Dendritic cell treated with granulocyte-macrophage colony-stimulating factor and Interleukin-4, amounts not matched to agents 40 ng/mL and 50 ng/mL, for 4 days (primary cell): ENCODE data around the gene GTF2H3.

ENCODE experiments used
- H3K27ac Mint-ChIP-seq: one replicate; pipeline ENCODE4 v1.8.0; 2022; ENCODE audit warnings: mild to moderate bottlenecking, mixed read lengths
- H3K27me3 Mint-ChIP-seq: one replicate; pipeline ENCODE4 v1.8.0; 2022; ENCODE audit warnings: mild to moderate bottlenecking, mixed read lengths
- H3K36me3 Mint-ChIP-seq: one replicate; pipeline ENCODE4 v1.8.0; 2022; ENCODE audit warnings: low read depth, mixed read lengths
- H3K4me1 Mint-ChIP-seq: one replicate; pipeline ENCODE4 v1.8.0; 2022; ENCODE audit warnings: low read depth, mixed read lengths
- H3K4me3 Mint-ChIP-seq: one replicate; pipeline ENCODE4 v1.8.0; 2022; ENCODE audit warnings: mild to moderate bottlenecking, moderate library complexity, mixed read lengths
- H3K9me3 Mint-ChIP-seq: one replicate; pipeline ENCODE4 v1.8.0; 2022; ENCODE audit warnings: mixed read lengths
- intact Hi-C: fragments of 100-400 bp; cut with micrococcal nuclease; formaldehyde crosslinking; loops from one replicate; pipeline ENCODE4 v1.15.0; 2022

GTF2H3 gene

GRCh38 chr12:123614531-123614930 is 19.1 kb upstream of the GTF2H3 start:
- no peaks in the 10 kb centered on the region for H3K27me3 Mint-ChIP-seq
- no peak overlapping the region for H3K4me3 Mint-ChIP-seq
- no peak overlapping the region for H3K27ac Mint-ChIP-seq
- intact Hi-C loops, result no loop called here
- no peaks in the 10 kb centered on the region for H3K4me1 Mint-ChIP-seq
- peaks cover 100% of the 10 kb centered on the region for H3K36me3 Mint-ChIP-seq
- H3K9me3 Mint-ChIP-seq, result no peaks in the 10 kb centered on the region

GRCh38 chr12:123617144-123617543 is 16.5 kb upstream of the GTF2H3 start:
- no peaks in the 10 kb centered on the region for H3K27me3 Mint-ChIP-seq
- no peaks in the 10 kb centered on the region for H3K4me1 Mint-ChIP-seq
- H3K9me3 Mint-ChIP-seq, result no peaks in the 10 kb centered on the region
- H3K27ac Mint-ChIP-seq, result no peak overlapping the region
- peaks cover 100% of the 10 kb centered on the region for H3K36me3 Mint-ChIP-seq
- intact Hi-C loops, result no loop called here
- H3K4me3 Mint-ChIP-seq, result no peak overlapping the region

GRCh38 chr12:123617580-123617979 is 16.0 kb upstream of the GTF2H3 start:
- H3K36me3 Mint-ChIP-seq, result peaks cover 100% of the 10 kb centered on the region
- intact Hi-C loops, result no loop called here
- no peaks in the 10 kb centered on the region for H3K4me1 Mint-ChIP-seq
- H3K27me3 Mint-ChIP-seq, result no peaks in the 10 kb centered on the region
- no peak overlapping the region for H3K27ac Mint-ChIP-seq
- H3K9me3 Mint-ChIP-seq, result no peaks in the 10 kb centered on the region
- no peak overlapping the region for H3K4me3 Mint-ChIP-seq

GRCh38 chr12:123621101-123621500 is 12.5 kb upstream of the GTF2H3 start:
- no peaks in the 10 kb centered on the region for H3K9me3 Mint-ChIP-seq
- no peaks in the 10 kb centered on the region for H3K4me1 Mint-ChIP-seq
- intact Hi-C loops, result no loop called here
- peaks cover 99% of the 10 kb centered on the region for H3K36me3 Mint-ChIP-seq
- no peak overlapping the region for H3K27ac Mint-ChIP-seq
- H3K4me3 Mint-ChIP-seq, result no peak overlapping the region
- H3K27me3 Mint-ChIP-seq, result no peaks in the 10 kb centered on the region

GRCh38 chr12:123621619-123622530 is 11.8 kb upstream of the GTF2H3 start:
- Mint-ChIP-seq H3K27ac (no peak overlapping the region), H3K4me1 (no peaks in the 10 kb centered on the region), H3K4me3 (no peak overlapping the region), H3K27me3 (no peaks in the 10 kb centered on the region), H3K36me3 (peaks cover 99% of the 10 kb centered on the region), H3K9me3 (no peaks in the 10 kb centered on the region)
- intact Hi-C loops, result no loop called here

GRCh38 chr12:123634142-123634561 is 523 bp downstream of the GTF2H3 start:
- intact Hi-C loops, result no loop called here
- H3K36me3 Mint-ChIP-seq, result peaks cover 49% of the 10 kb centered on the region

GRCh38 chr12:123643911-123644310 is 10.3 kb downstream of the GTF2H3 start:
- intact Hi-C loops, result no loop called here
- H3K9me3 Mint-ChIP-seq, result no peaks in the 10 kb centered on the region
- no peak overlapping the region for H3K27ac Mint-ChIP-seq
- no peaks in the 10 kb centered on the region for H3K27me3 Mint-ChIP-seq
- no peaks in the 10 kb centered on the region for H3K4me1 Mint-ChIP-seq
- no peak overlapping the region for H3K4me3 Mint-ChIP-seq
- peaks cover 86% of the 10 kb centered on the region for H3K36me3 Mint-ChIP-seq

More at GRCh38 chr12:123634142-123634561, 523 bp downstream of the GTF2H3 start:
- Mint-ChIP-seq H3K4me1 (peaks cover 20% of the 10 kb centered on the region), H3K9me3 (no peaks in the 10 kb centered on the region), H3K27ac (peak overlapping the region; percentile 98), H3K4me3 (peak overlapping the region; percentile 96), H3K27me3 (no peaks in the 10 kb centered on the region)

- no peaks in the 10 kb centered on the region for H3K9me3 Mint-ChIP-seq
- intact Hi-C loops, result no loop called here
- peaks cover 88% of the 10 kb centered on the region for H3K36me3 Mint-ChIP-seq
Observed at GRCh38 chr12:123645380-123645779, 11.8 kb downstream of the GTF2H3 start.

GRCh38 chr12:123645878-123646277 is 12.2 kb downstream of the GTF2H3 start:
- no peaks in the 10 kb centered on the region for H3K27me3 Mint-ChIP-seq
- intact Hi-C loops, result no loop called here
- H3K4me3 Mint-ChIP-seq, result no peak overlapping the region
- no peak overlapping the region for H3K27ac Mint-ChIP-seq
- peaks cover 88% of the 10 kb centered on the region for H3K36me3 Mint-ChIP-seq
- no peaks in the 10 kb centered on the region for H3K9me3 Mint-ChIP-seq
- H3K4me1 Mint-ChIP-seq, result no peaks in the 10 kb centered on the region

More at GRCh38 chr12:123645380-123645779, 11.8 kb downstream of the GTF2H3 start:
- no peak overlapping the region for H3K4me3 Mint-ChIP-seq
- H3K4me1 Mint-ChIP-seq, result no peaks in the 10 kb centered on the region
- H3K27me3 Mint-ChIP-seq, result no peaks in the 10 kb centered on the region
- no peak overlapping the region for H3K27ac Mint-ChIP-seq

- peaks cover 85% of the 10 kb centered on the region for H3K36me3 Mint-ChIP-seq
- no peaks in the 10 kb centered on the region for H3K27me3 Mint-ChIP-seq
- no peaks in the 10 kb centered on the region for H3K4me1 Mint-ChIP-seq
- H3K9me3 Mint-ChIP-seq, result no peaks in the 10 kb centered on the region
- intact Hi-C loops, result no loop called here
- H3K27ac Mint-ChIP-seq, result no peak overlapping the region
- no peak overlapping the region for H3K4me3 Mint-ChIP-seq
Observed at GRCh38 chr12:123648401-123648800, 14.8 kb downstream of the GTF2H3 start.

GRCh38 chr12:123654129-123654701 is 20.6 kb downstream of the GTF2H3 start:
- intact Hi-C loops, result no loop called here
- no peaks in the 10 kb centered on the region for H3K9me3 Mint-ChIP-seq
- no peak overlapping the region for H3K27ac Mint-ChIP-seq
- H3K4me3 Mint-ChIP-seq, result no peak overlapping the region
- peaks cover 77% of the 10 kb centered on the region for H3K36me3 Mint-ChIP-seq
- no peaks in the 10 kb centered on the region for H3K4me1 Mint-ChIP-seq
- no peaks in the 10 kb centered on the region for H3K27me3 Mint-ChIP-seq

GRCh38 chr12:123655420-123655819 is 21.8 kb downstream of the GTF2H3 start:
- peaks cover 77% of the 10 kb centered on the region for H3K36me3 Mint-ChIP-seq
- H3K4me1 Mint-ChIP-seq, result no peaks in the 10 kb centered on the region

GRCh38 chr12:123656392-123656791 is 22.8 kb downstream of the GTF2H3 start:
- Mint-ChIP-seq H3K9me3 (no peaks in the 10 kb centered on the region), H3K4me3 (no peak overlapping the region), H3K36me3 (peaks cover 67% of the 10 kb centered on the region), H3K27me3 (no peaks in the 10 kb centered on the region), H3K4me1 (no peaks in the 10 kb centered on the region), H3K27ac (no peak overlapping the region)
- intact Hi-C loops, result no loop called here

More at GRCh38 chr12:123655420-123655819, 21.8 kb downstream of the GTF2H3 start:
- intact Hi-C loops, result no loop called here
- no peaks in the 10 kb centered on the region for H3K9me3 Mint-ChIP-seq
- H3K27ac Mint-ChIP-seq, result no peak overlapping the region
- H3K27me3 Mint-ChIP-seq, result no peaks in the 10 kb centered on the region
- no peak overlapping the region for H3K4me3 Mint-ChIP-seq

- no peaks in the 10 kb centered on the region for H3K27me3 Mint-ChIP-seq
- no peaks in the 10 kb centered on the region for H3K4me1 Mint-ChIP-seq
- no peak overlapping the region for H3K27ac Mint-ChIP-seq
- H3K36me3 Mint-ChIP-seq, result peaks cover 59% of the 10 kb centered on the region
- intact Hi-C loops, result no loop called here
- no peak overlapping the region for H3K4me3 Mint-ChIP-seq
- no peaks in the 10 kb centered on the region for H3K9me3 Mint-ChIP-seq
Observed at GRCh38 chr12:123657211-123657610, 23.6 kb downstream of the GTF2H3 start.
